A673 (cell line): Measurements from ENCODE around the gene POLR3A.

Experiments used
- CTCF ChIP-seq: fragments of 300-800, 200-600 bp; sonication (generic); conservative IDR thresholded peaks from 2 replicates; pipeline ENCODE4 v1.5.1; 2017; ENCODE audit warnings: low read depth, mild to moderate bottlenecking, antibody characterized with exemption, low read length, moderate library complexity, mixed read lengths
- EZH2 ChIP-seq: fragments of 200-600 bp; sonication (generic); IDR thresholded peaks from 2 replicates; pipeline ENCODE4 v1.6.1; 2017; ENCODE audit warnings: borderline replicate concordance, low read depth, mild to moderate bottlenecking, mixed read lengths, antibody characterized with exemption, low read length; ENCODE audit not compliant: poor library complexity, severe bottlenecking

GRCh38 chr10:78011065-78011464 is 18.2 kb downstream of the POLR3A start:
- TF ChIP-seq CTCF (no peak), EZH2 (no peak)
